Measurements from ENCODE around the gene LPP. TPM values are rescaled to one million over a fixed set of nuclear protein-coding genes. Genes with fewer than 3 reads are reported as not detected.

The LPP gene
- polyA plus RNA-seq, 1 experiment = 76.3 TPM

DNA sequence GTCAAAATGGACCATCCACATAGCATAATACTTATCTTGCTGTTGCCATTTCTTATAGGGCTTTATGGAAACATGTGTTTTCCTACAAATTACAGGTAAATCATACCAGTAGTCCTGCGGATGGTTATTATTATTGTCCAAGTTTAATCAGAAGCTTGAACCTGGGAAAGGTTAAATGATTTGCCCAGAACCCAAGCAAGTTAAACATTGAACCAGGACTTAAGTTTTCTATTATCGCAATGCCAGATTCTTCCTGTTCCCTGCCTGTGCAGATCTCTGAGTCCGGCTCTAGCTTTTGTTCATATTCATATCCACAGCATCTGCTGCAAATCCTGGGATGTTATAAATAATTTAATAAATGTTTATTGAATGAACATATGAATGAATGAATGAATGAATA is 12.5 kb downstream of the LPP start:
- H3K4me3 ChIP-seq (ENCODE audit: low read depth, low read length) = no peak overlapping the region
- no peaks in the 10 kb centered on the region for H3K27me3 ChIP-seq (ENCODE audit: control insufficient read depth, insufficient read depth, low read length)
- DNase-seq (ENCODE audit: low read depth, low spot score) = no peak
- no peak for TF ChIP-seq CTCF (IDR thresholded peaks at IDR 0.05; ENCODE audit: low read depth, low read length)
- CTCF ChIA-PET = interaction anchor here (0.8 to 1.3 kb wide), 4 partner anchors 13 to 788 kb away, joined by 3 to 6 read pairs (median 4); no protein-coding TSS in a partner anchor
- POLR2A ChIA-PET = interaction anchor here (0.7 kb wide), 1 partner anchor 114 kb away, joined by 3 read pairs; no protein-coding TSS in a partner anchor
- H3K27ac ChIP-seq (ENCODE audit: low read depth, low read length) = no peak overlapping the region
- H3K9me3 ChIP-seq (ENCODE audit: control insufficient read depth, insufficient read depth, low read length) = no peaks in the 10 kb centered on the region

GRCh38 chr3:188168186-188168585 is 14.2 kb downstream of the LPP start:
- POLR2A ChIA-PET = interaction anchor here (0.6 kb wide), 1 partner anchor 200 kb away, joined by 3 read pairs; no protein-coding TSS in a partner anchor
- no peak for TF ChIP-seq CTCF (IDR thresholded peaks at IDR 0.05; ENCODE audit: low read depth, low read length)
- Histone ChIP-seq H3K9me3 (ENCODE audit: control insufficient read depth, insufficient read depth, low read length) (no peaks in the 10 kb centered on the region), H3K27ac (ENCODE audit: low read depth, low read length) (no peak overlapping the region), H3K4me3 (ENCODE audit: low read depth, low read length) (no peak overlapping the region), H3K27me3 (ENCODE audit: control insufficient read depth, insufficient read depth, low read length) (no peaks in the 10 kb centered on the region)
- DNase-seq (ENCODE audit: low read depth, low spot score) = no peak
- CTCF ChIA-PET = no interaction called here

GRCh38 chr3:188168648-188169047 is 14.7 kb downstream of the LPP start:
- TF ChIP-seq CTCF (IDR thresholded peaks at IDR 0.05; ENCODE audit: low read depth, low read length) = no peak
- ChIA-PET POLR2A (no interaction called here), CTCF (no interaction called here)
- no peaks in the 10 kb centered on the region for H3K27me3 ChIP-seq (ENCODE audit: control insufficient read depth, insufficient read depth, low read length)
- no peak for DNase-seq (ENCODE audit: low read depth, low spot score)
- no peak overlapping the region for H3K4me3 ChIP-seq (ENCODE audit: low read depth, low read length)
- no peaks in the 10 kb centered on the region for H3K9me3 ChIP-seq (ENCODE audit: control insufficient read depth, insufficient read depth, low read length)
- H3K27ac ChIP-seq (ENCODE audit: low read depth, low read length) = no peak overlapping the region

GRCh38 chr3:188169830-188170455 is 16.0 kb downstream of the LPP start:
- Histone ChIP-seq H3K27me3 (ENCODE audit: control insufficient read depth, insufficient read depth, low read length) (no peaks in the 10 kb centered on the region), H3K4me3 (ENCODE audit: low read depth, low read length) (no peak overlapping the region), H3K27ac (ENCODE audit: low read depth, low read length) (no peak overlapping the region), H3K9me3 (ENCODE audit: control insufficient read depth, insufficient read depth, low read length) (no peaks in the 10 kb centered on the region)
- CTCF ChIA-PET = interaction anchor here (0.5 to 0.6 kb wide), 2 partner anchors 430 to 827 kb away, joined by 3 read pairs; no protein-coding TSS in a partner anchor
- POLR2A ChIA-PET = interaction anchor here (0.7 kb wide), 1 partner anchor 29 kb away, joined by 4 read pairs; no protein-coding TSS in a partner anchor
- no peak for TF ChIP-seq CTCF (IDR thresholded peaks at IDR 0.05; ENCODE audit: low read depth, low read length)
- DNase-seq (ENCODE audit: low read depth, low spot score) = no peak
